Transverse colon (tissue), 4 donors: ENCODE results near the gene SETD5.

Source experiments
- POLR2A ChIP-seq: fragments of 450-650 bp; IDR thresholded peaks from one replicate; pipeline ENCODE4 v1.6.1; 2016; ENCODE audit warnings: antibody characterized with exemption, mild to moderate bottlenecking, moderate library complexity
- POLR2AphosphoS5 ChIP-seq, 3 donors: sonication (generic); formaldehyde crosslinking; IDR thresholded peaks; one replicate each; pipeline ENCODE4 v1.6.1; 2016; ENCODE audit warnings: antibody characterized with exemption in 3 of 3
- TF ChIP-seq, protein P1 (sequence below), 5 experiments: fragments of 200-600 bp in 3 of 5; fragments of 450-650 bp in 2 of 5; sonication (generic) in 3 of 5; IDR thresholded peaks; 1 replicate in 2 of 5; 2 replicates in 3 of 5; pipeline ENCODE4 v1.5.1; 2016 to 2017; ENCODE audit warnings: antibody characterized with exemption in 5 of 5, inconsistent platforms in 3 of 5, mild to moderate bottlenecking in 2 of 5, moderate library complexity in 1 of 5

DNA sequence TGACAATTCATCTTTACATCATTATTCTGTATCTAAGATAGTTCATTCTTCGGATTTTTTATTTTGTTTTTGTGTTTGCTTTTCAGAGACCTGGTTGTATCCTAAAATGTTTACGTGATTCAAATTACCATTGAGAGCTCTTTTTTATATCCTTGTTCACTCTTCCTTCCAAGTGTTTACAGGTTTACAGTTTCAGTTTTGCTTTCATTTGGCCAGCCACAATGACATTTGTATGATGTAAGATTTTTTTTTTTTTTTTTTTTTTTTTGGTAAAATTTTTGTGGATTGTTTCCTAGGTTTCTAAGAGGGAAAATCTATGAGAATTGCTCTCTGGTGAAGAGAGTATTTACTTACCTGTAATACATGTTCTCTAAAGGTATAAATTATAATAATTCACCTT, 55.0 kb downstream of the SETD5 start:
- TF ChIP-seq, protein P1, sequence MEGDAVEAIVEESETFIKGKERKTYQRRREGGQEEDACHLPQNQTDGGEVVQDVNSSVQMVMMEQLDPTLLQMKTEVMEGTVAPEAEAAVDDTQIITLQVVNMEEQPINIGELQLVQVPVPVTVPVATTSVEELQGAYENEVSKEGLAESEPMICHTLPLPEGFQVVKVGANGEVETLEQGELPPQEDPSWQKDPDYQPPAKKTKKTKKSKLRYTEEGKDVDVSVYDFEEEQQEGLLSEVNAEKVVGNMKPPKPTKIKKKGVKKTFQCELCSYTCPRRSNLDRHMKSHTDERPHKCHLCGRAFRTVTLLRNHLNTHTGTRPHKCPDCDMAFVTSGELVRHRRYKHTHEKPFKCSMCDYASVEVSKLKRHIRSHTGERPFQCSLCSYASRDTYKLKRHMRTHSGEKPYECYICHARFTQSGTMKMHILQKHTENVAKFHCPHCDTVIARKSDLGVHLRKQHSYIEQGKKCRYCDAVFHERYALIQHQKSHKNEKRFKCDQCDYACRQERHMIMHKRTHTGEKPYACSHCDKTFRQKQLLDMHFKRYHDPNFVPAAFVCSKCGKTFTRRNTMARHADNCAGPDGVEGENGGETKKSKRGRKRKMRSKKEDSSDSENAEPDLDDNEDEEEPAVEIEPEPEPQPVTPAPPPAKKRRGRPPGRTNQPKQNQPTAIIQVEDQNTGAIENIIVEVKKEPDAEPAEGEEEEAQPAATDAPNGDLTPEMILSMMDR (IDR thresholded peaks at IDR 0.05) = no peak
- TF ChIP-seq POLR2AphosphoS5 (IDR thresholded peaks at IDR 0.05) = no peak
- TF ChIP-seq POLR2A = no peak
